ENCODE data around the gene ZKSCAN3.
"Not testable (repeated sequence)": the region's sequence is repeated elsewhere in the genome, so short reads cannot be mapped to it uniquely, and the experiment has no call there.

ZKSCAN3 gene

GRCh38 chr6:28311139-28311823 is 38.5 kb upstream of the ZKSCAN3 start:
- Histone ChIP-seq H3K27me3 (ENCODE audit: low read length) (no peaks in the 10 kb centered on the region), H3K4me3 (ENCODE audit: insufficient read depth, low read length, poor library complexity, severe bottlenecking) (no peak overlapping the region), H3K9me3 (ENCODE audit: insufficient read depth, low read length) (no peaks in the 10 kb centered on the region), H2AFZ (ENCODE audit: low read depth, low read length, severe bottlenecking) (no peak overlapping the region), H3K9me2 (replicated peaks; ENCODE audit: insufficient read depth, low read length) (no peaks in the 10 kb centered on the region), H4K20me1 (ENCODE audit: low read depth, low read length) (no peaks in the 10 kb centered on the region), H3K27ac (ENCODE audit: low read depth, low read length) (no peak overlapping the region), H3K36me3 (ENCODE audit: low read length) (no peaks in the 10 kb centered on the region), H3K9ac (ENCODE audit: low read length) (no peak overlapping the region), H3K79me2 (ENCODE audit: insufficient read depth, low read length) (no peaks in the 10 kb centered on the region), H3K4me2 (ENCODE audit: low read depth, low read length, poor library complexity, severe bottlenecking) (no peak overlapping the region), H3F3A (ENCODE audit: insufficient read depth) (no peaks in the 10 kb centered on the region)
- TF ChIP-seq EZH2phosphoT487 (conservative IDR thresholded peaks at IDR 0.05; ENCODE audit: low read length) (no peak), CTCF (IDR thresholded peaks at IDR 0.05; ENCODE audit: insufficient read depth, low read length, poor library complexity, severe bottlenecking) (no peak)

- no peaks in the 10 kb centered on the region for H4K20me1 ChIP-seq (ENCODE audit: low read depth, low read length)
- H3F3A ChIP-seq (ENCODE audit: insufficient read depth): no peaks in the 10 kb centered on the region
- H3K27me3 ChIP-seq (ENCODE audit: low read length): no peaks in the 10 kb centered on the region
- H3K4me2 ChIP-seq (ENCODE audit: low read depth, low read length, poor library complexity, severe bottlenecking): no peak overlapping the region
- no peak overlapping the region for H3K27ac ChIP-seq (ENCODE audit: low read depth, low read length)
- H3K36me3 ChIP-seq (ENCODE audit: low read length): no peaks in the 10 kb centered on the region
- no peak overlapping the region for H2AFZ ChIP-seq (ENCODE audit: low read depth, low read length, severe bottlenecking)
- no peaks in the 10 kb centered on the region for H3K9me2 ChIP-seq (replicated peaks; ENCODE audit: insufficient read depth, low read length)
- no peaks in the 10 kb centered on the region for H3K9me3 ChIP-seq (ENCODE audit: insufficient read depth, low read length)
- no peak for TF ChIP-seq CTCF (IDR thresholded peaks at IDR 0.05; ENCODE audit: insufficient read depth, low read length, poor library complexity, severe bottlenecking)
- no peak for TF ChIP-seq EZH2phosphoT487 (conservative IDR thresholded peaks at IDR 0.05; ENCODE audit: low read length)
- H3K79me2 ChIP-seq (ENCODE audit: insufficient read depth, low read length): no peaks in the 10 kb centered on the region
- H3K4me3 ChIP-seq (ENCODE audit: insufficient read depth, low read length, poor library complexity, severe bottlenecking): no peak overlapping the region
- H3K9ac ChIP-seq (ENCODE audit: low read length): no peak overlapping the region
Observed at GRCh38 chr6:28312939-28313338, 36.8 kb upstream of the ZKSCAN3 start.

GRCh38 chr6:28315628-28316027 is 34.1 kb upstream of the ZKSCAN3 start:
- Histone ChIP-seq H4K20me1 (ENCODE audit: low read depth, low read length) (no peaks in the 10 kb centered on the region), H3K4me3 (ENCODE audit: insufficient read depth, low read length, poor library complexity, severe bottlenecking) (no peak overlapping the region), H2AFZ (ENCODE audit: low read depth, low read length, severe bottlenecking) (no peak overlapping the region), H3K79me2 (ENCODE audit: insufficient read depth, low read length) (no peaks in the 10 kb centered on the region), H3F3A (ENCODE audit: insufficient read depth) (no peaks in the 10 kb centered on the region), H3K9me3 (ENCODE audit: insufficient read depth, low read length) (no peaks in the 10 kb centered on the region), H3K9ac (ENCODE audit: low read length) (no peak overlapping the region), H3K27me3 (ENCODE audit: low read length) (no peaks in the 10 kb centered on the region), H3K36me3 (ENCODE audit: low read length) (no peaks in the 10 kb centered on the region), H3K27ac (ENCODE audit: low read depth, low read length) (no peak overlapping the region), H3K4me2 (ENCODE audit: low read depth, low read length, poor library complexity, severe bottlenecking) (no peak overlapping the region), H3K9me2 (replicated peaks; ENCODE audit: insufficient read depth, low read length) (no peaks in the 10 kb centered on the region)
- TF ChIP-seq EZH2phosphoT487 (conservative IDR thresholded peaks at IDR 0.05; ENCODE audit: low read length) (no peak), CTCF (IDR thresholded peaks at IDR 0.05; ENCODE audit: insufficient read depth, low read length, poor library complexity, severe bottlenecking) (no peak)

- H3K4me3 ChIP-seq (ENCODE audit: insufficient read depth, low read length, poor library complexity, severe bottlenecking); H3K9ac ChIP-seq (ENCODE audit: low read length); H3K4me2 ChIP-seq (ENCODE audit: low read depth, low read length, poor library complexity, severe bottlenecking); H3K27me3 ChIP-seq (ENCODE audit: low read length); H3K9me2 ChIP-seq (replicated peaks; ENCODE audit: insufficient read depth, low read length); H3K27ac ChIP-seq (ENCODE audit: low read depth, low read length); H2AFZ ChIP-seq (ENCODE audit: low read depth, low read length, severe bottlenecking); H3F3A ChIP-seq (ENCODE audit: insufficient read depth); H3K9me3 ChIP-seq (ENCODE audit: insufficient read depth, low read length); H4K20me1 ChIP-seq (ENCODE audit: low read depth, low read length); H3K79me2 ChIP-seq (ENCODE audit: insufficient read depth, low read length); H3K36me3 ChIP-seq (ENCODE audit: low read length): not testable (repeated sequence)
Observed at GRCh38 chr6:28317866-28318265, 31.9 kb upstream of the ZKSCAN3 start.

All from SU-DHL-6 (cell line).